Skeletal muscle satellite cell (primary cell): Measurements from ENCODE around the gene MPLKIP.
"Not testable (repeated sequence)": the region's sequence is repeated elsewhere in the genome, so short reads cannot be mapped to it uniquely, and the experiment has no call there.

Experiments used
- H3K27me3 ChIP-seq: 2 replicates; pipeline ENCODE4 v1.7.0; 2013; ENCODE audit warnings: low read length; ENCODE audit not compliant: control insufficient read depth, insufficient read depth
- H3K36me3 ChIP-seq: 2 replicates; pipeline ENCODE4 v1.7.0; 2013; ENCODE audit warnings: mild to moderate bottlenecking, control low read depth, low read length; ENCODE audit not compliant: insufficient read depth
- H3K4me1 ChIP-seq: 2 replicates; pipeline ENCODE4 v1.7.0; 2013; ENCODE audit warnings: low read length; ENCODE audit not compliant: control insufficient read depth, insufficient read depth
- H3K4me2 ChIP-seq: 2 replicates; pipeline ENCODE4 v1.7.0; 2013; ENCODE audit warnings: mild to moderate bottlenecking, low read length
- H3K4me3 ChIP-seq: 2 replicates; pipeline ENCODE4 v1.7.0; 2013; ENCODE audit warnings: low read length
- H3K9ac ChIP-seq: 2 replicates; pipeline ENCODE4 v1.7.0; 2013; ENCODE audit warnings: mild to moderate bottlenecking, low read depth, low read length, moderate library complexity
- H3K9me3 ChIP-seq: replicated peaks from 2 replicates; pipeline ENCODE4 v1.7.0; 2013; ENCODE audit warnings: mild to moderate bottlenecking, control low read depth, low read length

The MPLKIP gene

DNA sequence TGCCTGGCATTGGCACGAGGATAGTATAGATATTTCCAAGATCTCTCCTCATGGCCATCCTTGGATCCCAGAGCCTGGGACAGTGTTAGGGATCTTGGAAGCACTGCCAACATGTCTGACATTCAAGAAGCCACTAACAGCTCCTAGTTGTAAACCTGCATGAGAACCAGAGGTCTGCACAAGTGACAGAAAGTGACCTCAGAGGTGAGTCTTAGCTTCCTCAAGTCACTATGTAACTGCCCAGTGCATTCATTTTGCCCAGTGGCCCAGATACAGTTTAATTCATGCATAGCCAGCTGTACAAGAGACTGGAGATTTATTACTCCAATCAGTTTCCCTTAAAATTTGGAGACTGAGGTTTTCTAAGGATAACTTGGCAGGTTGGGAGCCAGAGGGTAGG is 17.1 kb upstream of the MPLKIP start:
- Histone ChIP-seq H3K4me3 (no peak overlapping the region), H3K27me3 (no peaks in the 10 kb centered on the region), H3K9me3 (no peaks in the 10 kb centered on the region), H3K4me2 (no peak overlapping the region), H3K9ac (no peak overlapping the region), H3K4me1 (no peaks in the 10 kb centered on the region), H3K36me3 (no peaks in the 10 kb centered on the region)

DNA sequence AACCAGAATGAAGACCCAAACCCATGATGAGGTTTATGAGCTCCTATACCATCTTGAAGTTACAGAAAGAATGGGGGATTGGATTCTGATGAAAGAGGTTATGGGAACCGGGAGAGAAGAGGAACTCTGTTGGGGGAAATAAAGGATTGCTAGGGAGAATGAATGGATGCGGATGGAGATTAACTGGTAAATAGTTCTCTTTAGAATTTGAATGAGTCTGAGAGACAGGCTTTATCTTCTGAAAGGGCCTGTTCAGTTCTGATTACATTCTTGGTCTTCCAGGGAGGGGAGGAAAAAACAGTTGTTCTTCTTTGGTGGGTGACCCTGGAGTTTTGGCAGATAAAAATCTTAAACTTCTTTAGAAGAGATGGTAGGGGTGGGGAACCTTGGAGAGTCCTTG is 14.2 kb upstream of the MPLKIP start:
- Histone ChIP-seq H3K36me3 (no peaks in the 10 kb centered on the region), H3K27me3 (no peaks in the 10 kb centered on the region), H3K4me3 (no peak overlapping the region), H3K9ac (no peak overlapping the region), H3K9me3 (no peaks in the 10 kb centered on the region), H3K4me2 (no peak overlapping the region), H3K4me1 (no peaks in the 10 kb centered on the region)

DNA sequence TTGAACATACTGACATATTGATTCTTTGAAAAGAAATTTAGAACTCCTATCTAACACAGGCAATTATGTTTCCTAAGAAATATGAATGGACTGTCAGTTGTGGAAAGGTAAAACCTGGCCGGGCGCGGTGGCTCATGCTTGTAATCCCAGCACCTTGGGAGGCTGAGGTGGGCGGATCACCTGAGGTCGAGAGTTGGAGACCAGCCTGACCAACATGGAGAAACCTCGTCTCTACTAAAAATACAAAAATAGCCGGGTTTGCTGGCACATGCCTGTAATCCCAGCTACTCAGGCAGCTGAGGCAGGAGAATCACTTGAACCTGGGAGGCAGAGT is 13.8 kb upstream of the MPLKIP start:
- H3K4me2 ChIP-seq, H3K4me3 ChIP-seq, H3K9me3 ChIP-seq, H3K4me1 ChIP-seq, H3K9ac ChIP-seq, H3K27me3 ChIP-seq, H3K36me3 ChIP-seq: not testable (repeated sequence)

DNA sequence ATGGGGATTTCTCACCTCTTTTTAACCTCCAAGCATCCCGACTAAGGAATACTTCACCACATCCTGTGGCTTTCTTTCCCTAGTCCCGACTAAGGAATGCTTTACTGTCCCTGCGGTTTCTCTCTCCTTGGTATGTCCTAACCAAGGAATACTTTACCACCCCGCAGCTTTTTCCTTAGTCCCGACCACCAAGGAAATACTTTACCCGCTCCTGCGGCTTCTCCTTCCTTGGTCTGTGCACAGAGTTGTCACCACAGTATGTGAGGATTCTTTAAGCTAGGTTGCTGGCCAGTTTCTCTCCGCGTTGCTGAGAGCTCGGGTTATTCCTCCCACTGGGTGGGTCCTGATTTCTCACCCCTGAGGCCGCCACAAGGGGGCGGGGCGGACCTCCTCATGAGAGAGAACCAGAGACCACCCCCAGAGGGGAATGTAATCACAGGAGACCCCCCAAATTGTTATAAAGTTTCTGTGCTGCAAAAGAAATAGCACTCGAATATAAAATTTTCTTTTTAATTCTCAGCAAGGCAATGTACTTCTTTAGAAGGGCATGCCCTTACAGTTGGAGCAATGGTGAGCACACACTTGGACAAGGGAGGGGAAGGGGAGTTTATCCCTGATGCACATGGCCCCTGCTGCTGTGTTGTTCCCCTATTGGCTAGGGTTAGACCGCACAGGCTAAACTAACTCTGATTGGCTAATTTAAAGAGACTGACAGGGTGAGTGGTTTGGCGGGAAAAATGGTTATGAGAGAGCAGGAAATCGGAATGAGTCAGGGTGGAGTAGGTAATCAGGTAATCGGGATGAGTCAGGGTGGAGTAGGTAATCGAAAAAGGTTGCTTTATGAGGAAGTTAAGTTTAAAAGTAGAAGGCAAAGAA is 13.2 kb upstream of the MPLKIP start:
- Histone ChIP-seq H3K4me2 (no peak overlapping the region), H3K4me3 (no peak overlapping the region), H3K9me3 (no peaks in the 10 kb centered on the region), H3K36me3 (no peaks in the 10 kb centered on the region), H3K27me3 (no peaks in the 10 kb centered on the region), H3K4me1 (no peaks in the 10 kb centered on the region), H3K9ac (no peak overlapping the region)

DNA sequence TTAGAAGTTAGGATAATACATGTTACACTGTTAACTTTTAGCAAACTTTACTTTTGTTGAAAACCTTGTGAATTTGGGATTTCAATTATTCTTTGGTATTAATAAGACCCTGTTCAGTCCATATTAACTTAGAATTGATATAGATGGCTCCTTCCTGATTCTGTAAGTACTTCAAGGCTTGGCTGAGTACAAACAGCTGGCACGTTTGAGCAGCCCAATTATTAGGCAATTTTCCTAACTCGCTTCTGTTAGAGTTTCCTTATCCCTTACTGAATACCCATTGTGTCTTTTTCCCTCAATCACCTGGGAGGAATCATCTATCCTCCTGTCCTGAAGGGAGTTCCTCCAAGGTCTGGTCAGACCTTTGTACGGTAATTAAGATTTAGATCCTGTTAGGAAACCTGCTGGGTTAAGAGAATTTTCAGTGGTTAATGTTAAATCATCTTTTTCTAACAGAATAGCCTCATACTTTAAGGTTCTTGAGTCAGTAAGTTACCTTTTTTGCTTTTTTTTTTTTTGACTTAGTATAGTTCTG is 11.2 kb upstream of the MPLKIP start:
- H3K9me3 ChIP-seq, H3K4me1 ChIP-seq, H3K9ac ChIP-seq, H3K4me3 ChIP-seq, H3K4me2 ChIP-seq, H3K36me3 ChIP-seq, H3K27me3 ChIP-seq: not testable (repeated sequence)

DNA sequence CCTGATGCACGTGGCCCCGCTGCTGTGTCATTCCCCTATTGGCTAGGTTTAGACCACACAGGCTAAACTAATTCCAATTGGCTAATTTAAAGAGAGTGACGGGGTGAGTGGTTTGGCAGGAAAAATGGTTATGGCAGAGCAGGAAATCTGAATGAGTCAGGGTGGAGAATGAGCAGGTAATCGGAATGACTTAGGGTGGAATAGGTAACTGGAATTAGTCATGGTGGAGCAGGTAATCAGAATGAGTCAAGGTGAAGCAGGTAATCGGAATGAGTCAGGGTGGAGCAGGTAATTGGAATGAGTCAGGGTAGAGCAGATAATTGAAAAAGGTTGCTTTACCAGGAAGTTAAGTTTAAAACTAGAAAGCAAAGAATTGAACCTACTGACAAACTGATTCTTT is 7.5 kb upstream of the MPLKIP start:
- not testable (repeated sequence) for H3K4me3 ChIP-seq, H3K36me3 ChIP-seq, H3K27me3 ChIP-seq, H3K4me2 ChIP-seq, H3K9me3 ChIP-seq, H3K9ac ChIP-seq, H3K4me1 ChIP-seq

DNA sequence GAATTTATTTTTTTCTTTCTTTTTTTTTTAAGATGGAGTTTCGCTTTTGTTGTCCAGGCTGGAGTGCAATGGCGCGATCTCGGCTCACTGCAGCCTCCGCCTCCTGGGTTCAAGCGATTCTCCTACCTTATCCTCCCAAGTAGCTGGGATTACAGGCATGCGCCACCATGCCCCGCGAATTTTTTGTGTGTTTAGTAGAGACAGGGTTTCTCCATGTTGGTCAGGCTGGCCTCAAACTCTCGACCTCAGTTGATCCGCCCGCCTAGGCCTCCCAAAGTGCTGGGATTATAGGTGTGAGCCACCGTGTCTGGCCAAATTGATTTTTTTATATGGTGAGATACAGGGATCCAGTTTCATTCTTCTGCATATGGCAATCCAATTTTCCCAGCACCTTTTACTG is 5.5 kb upstream of the MPLKIP start:
- H3K4me1 ChIP-seq, H3K9me3 ChIP-seq, H3K36me3 ChIP-seq, H3K4me2 ChIP-seq, H3K4me3 ChIP-seq, H3K9ac ChIP-seq, H3K27me3 ChIP-seq: not testable (repeated sequence)

DNA sequence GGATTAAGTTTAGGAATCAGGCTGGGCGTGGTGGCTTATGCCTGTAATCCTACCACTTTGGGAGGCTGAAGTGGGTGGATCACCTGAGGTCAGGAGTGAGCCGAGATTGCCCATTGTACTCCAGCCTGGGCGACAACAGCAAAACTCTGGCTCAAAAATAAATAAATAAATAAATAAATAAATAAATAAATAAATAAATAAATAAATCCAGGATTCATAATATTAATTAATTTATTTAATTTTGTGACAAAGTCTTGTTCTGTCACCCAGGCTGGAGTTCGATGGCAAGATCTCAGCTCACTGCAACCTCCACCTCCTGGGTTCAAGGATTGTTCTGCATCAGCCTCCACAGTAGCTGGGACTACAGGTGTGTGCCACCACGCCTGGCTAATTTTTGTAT is 4.6 kb upstream of the MPLKIP start:
- Histone ChIP-seq H3K4me2 (no peak overlapping the region), H3K9me3 (no peaks in the 10 kb centered on the region), H3K36me3 (no peaks in the 10 kb centered on the region), H3K4me3 (no peak overlapping the region), H3K27me3 (no peaks in the 10 kb centered on the region), H3K4me1 (no peaks in the 10 kb centered on the region), H3K9ac (no peak overlapping the region)

DNA sequence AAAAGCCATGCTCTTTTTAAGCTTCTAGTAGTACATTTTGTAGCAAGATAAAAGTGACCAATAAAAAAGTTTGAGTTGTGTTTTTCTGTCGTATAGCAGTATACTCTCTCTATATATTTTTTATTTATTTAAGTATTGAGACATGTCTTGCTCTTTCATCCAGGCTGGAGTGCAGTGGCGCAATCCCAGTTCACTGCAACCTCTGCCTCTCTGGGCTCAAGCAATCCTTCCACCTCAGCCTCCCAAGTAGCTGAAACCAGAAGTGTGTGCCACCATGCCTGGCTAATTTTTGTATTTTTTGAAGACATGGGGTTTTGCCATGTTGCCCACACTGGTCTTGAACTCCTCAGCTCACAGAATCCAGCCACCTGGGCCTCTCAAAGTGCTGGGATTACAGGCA is 3.1 kb upstream of the MPLKIP start:
- H3K4me1 ChIP-seq, result peaks cover 6% of the 10 kb centered on the region
- H3K36me3 ChIP-seq, result no peaks in the 10 kb centered on the region
- no peak overlapping the region for H3K4me3 ChIP-seq
- no peak overlapping the region for H3K4me2 ChIP-seq
- no peaks in the 10 kb centered on the region for H3K9me3 ChIP-seq
- H3K9ac ChIP-seq, result no peak overlapping the region
- H3K27me3 ChIP-seq, result no peaks in the 10 kb centered on the region

DNA sequence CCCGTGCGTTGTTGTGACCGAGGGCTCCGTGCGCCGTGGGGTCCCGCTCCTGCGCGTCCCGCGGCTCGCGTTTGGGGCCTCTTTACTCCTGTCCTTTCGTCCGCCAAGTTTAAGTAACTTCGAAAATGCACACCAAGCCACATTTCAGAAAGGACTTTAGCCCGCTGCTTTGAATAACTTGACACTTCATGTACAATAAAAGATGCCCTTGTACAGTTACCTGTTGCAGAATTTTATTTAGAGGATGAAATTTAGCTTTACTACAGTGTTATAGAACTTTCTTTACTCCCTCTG is 842 bp upstream of the MPLKIP start:
- peaks cover 5% of the 10 kb centered on the region for H3K36me3 ChIP-seq
- peak overlapping the region; percentile 99 for H3K9ac ChIP-seq
- H3K9me3 ChIP-seq, result no peaks in the 10 kb centered on the region
- peak overlapping the region; percentile 96 for H3K4me2 ChIP-seq
- peak overlapping the region; percentile 84 for H3K4me3 ChIP-seq
- peaks cover 11% of the 10 kb centered on the region for H3K4me1 ChIP-seq
- H3K27me3 ChIP-seq, result no peaks in the 10 kb centered on the region

DNA sequence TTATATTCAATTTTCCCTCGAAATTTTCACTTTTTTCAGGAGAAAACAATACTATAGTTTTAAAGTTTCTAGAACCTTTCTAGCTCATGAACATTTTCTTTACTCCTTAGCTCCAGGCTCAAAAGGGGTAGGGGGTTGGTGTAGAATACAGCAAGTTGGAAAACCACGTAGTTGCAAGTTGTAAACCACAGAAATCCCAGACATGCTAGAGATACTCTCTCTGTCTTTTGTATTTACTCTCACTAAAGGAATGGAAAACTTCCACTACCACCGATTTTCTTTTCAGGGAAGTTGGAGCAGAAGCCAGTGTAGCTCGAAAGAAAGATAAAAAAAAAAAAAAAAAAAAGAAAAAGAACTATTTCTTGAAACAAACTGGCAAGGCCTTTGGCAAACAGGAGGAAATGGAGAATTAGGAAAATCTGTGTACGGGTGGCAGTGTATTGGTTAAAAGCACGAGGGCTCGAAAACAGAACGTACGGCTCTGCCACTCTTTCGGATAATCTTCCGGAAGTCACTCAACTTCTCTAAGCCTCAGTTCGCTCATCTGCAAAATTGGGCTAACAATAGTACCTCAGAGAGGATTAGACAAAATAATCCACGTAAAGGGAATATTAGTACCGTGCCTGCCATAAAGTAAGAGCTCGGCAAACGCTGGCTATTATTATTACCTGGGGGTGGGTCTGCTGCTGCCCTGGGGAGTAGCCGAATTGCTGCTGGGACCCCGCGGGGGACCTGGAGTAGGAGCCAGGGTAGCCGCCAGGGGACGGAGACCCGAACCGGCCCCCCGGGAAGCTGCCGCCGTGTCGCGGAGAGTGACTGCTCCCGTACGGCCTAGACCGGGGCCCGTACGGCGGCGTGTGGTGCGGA is 628 bp downstream of the MPLKIP start:
- Histone ChIP-seq H3K4me2 (peak overlapping the region; percentile 96), H3K9ac (peak overlapping the region; percentile 99), H3K36me3 (peaks cover 5% of the 10 kb centered on the region), H3K9me3 (no peaks in the 10 kb centered on the region), H3K4me1 (peaks cover 11% of the 10 kb centered on the region), H3K4me3 (peak overlapping the region; percentile 84), H3K27me3 (no peaks in the 10 kb centered on the region)

DNA sequence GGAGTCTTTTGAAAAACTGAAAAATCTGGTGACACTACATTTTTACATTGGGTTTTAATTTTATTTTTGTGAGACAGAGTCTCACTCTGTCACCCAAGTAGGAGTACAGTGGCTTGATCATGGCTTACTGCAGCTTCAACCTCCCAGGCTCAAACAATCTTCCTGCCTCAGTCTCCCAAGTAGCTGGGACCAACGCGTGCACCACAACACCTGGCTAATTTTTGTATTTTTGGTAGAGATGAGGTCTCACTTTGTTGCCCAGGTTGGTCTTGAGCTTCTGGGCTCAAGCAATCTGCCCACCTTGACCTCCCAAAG is 11.5 kb downstream of the MPLKIP start:
- Histone ChIP-seq H3K9ac (no peak overlapping the region), H3K4me2 (no peak overlapping the region), H3K4me1 (no peaks in the 10 kb centered on the region), H3K9me3 (no peaks in the 10 kb centered on the region), H3K36me3 (no peaks in the 10 kb centered on the region), H3K27me3 (no peaks in the 10 kb centered on the region), H3K4me3 (no peak overlapping the region)
